Activated naive CD4-positive, alpha-beta T cell treated with anti-CD3 and anti-CD28 coated beads for 36 hours (primary cell): Measurements from ENCODE around the gene ZNF407. TPM values are rescaled to one million over a fixed set of nuclear protein-coding genes. Genes with fewer than 3 reads are reported as not detected.

Experiments
- CTCF ChIA-PET: fragments of 350-600 bp; sonication (Branson Sonifier 250); formaldehyde crosslinking; loops from one replicate; lab custom pipeline; 2021; ENCODE audit warnings: antibody characterized with exemption; lab: Charles Lee
- DNase-seq: peaks from one replicate; pipeline ENCODE4 v3.0.0-alpha.2; 2020
- H3K27ac Mint-ChIP-seq: one replicate; pipeline ENCODE4 v1.8.0; 2021; ENCODE audit warnings: mild to moderate bottlenecking, mixed read lengths
- H3K27me3 Mint-ChIP-seq: one replicate; pipeline ENCODE4 v1.8.0; 2021; ENCODE audit warnings: low read depth, mixed read lengths
- H3K36me3 Mint-ChIP-seq: one replicate; pipeline ENCODE4 v1.8.0; 2021; ENCODE audit warnings: low read depth, mixed read lengths
- H3K4me1 Mint-ChIP-seq: one replicate; pipeline ENCODE4 v1.8.0; 2021; ENCODE audit warnings: low read depth, mixed read lengths
- H3K4me3 Mint-ChIP-seq: one replicate; pipeline ENCODE4 v1.8.0; 2021; ENCODE audit warnings: mild to moderate bottlenecking, moderate library complexity, mixed read lengths
- H3K9me3 Mint-ChIP-seq: one replicate; pipeline ENCODE4 v1.8.0; 2021; ENCODE audit warnings: mixed read lengths
- intact Hi-C: fragments of 100-400 bp; cut with micrococcal nuclease; formaldehyde crosslinking; loops from one replicate; pipeline ENCODE4 v1.15.1; 2023
- total RNA-seq, 2 experiments: library from RNA; stranded (reverse); gene quantifications; one replicate each; pipeline ENCODE4 v1.2.3, GENCODE V29; 2021

ZNF407 gene
- total RNA-seq, 2 experiments from 2014 or later: 9.8 to 9.9 TPM

- H3K36me3 Mint-ChIP-seq: no peaks in the 10 kb centered on the region
- H3K9me3 Mint-ChIP-seq: no peaks in the 10 kb centered on the region
- no peak for DNase-seq
- no peak overlapping the region for H3K27ac Mint-ChIP-seq
- no peaks in the 10 kb centered on the region for H3K27me3 Mint-ChIP-seq
- H3K4me3 Mint-ChIP-seq: no peak overlapping the region
- CTCF ChIA-PET: no interaction called here
- intact Hi-C loops: no loop called here
- H3K4me1 Mint-ChIP-seq: no peaks in the 10 kb centered on the region
These were observed 263.5 kb downstream of the ZNF407 start for GRCh38 chr18:74861154-74861553.

GRCh38 chr18:74862094-74862493, 264.4 kb downstream of the ZNF407 start:
- Mint-ChIP-seq H3K27me3 (no peaks in the 10 kb centered on the region), H3K4me1 (no peaks in the 10 kb centered on the region), H3K27ac (no peak overlapping the region), H3K9me3 (no peaks in the 10 kb centered on the region), H3K36me3 (no peaks in the 10 kb centered on the region), H3K4me3 (no peak overlapping the region)
- intact Hi-C loops: no loop called here
- CTCF ChIA-PET: interaction anchor here (0.6 kb wide), 2 partner anchors 13 to 276 kb away, joined by 4 to 5 read pairs; no protein-coding TSS in a partner anchor
- no peak for DNase-seq

DNA sequence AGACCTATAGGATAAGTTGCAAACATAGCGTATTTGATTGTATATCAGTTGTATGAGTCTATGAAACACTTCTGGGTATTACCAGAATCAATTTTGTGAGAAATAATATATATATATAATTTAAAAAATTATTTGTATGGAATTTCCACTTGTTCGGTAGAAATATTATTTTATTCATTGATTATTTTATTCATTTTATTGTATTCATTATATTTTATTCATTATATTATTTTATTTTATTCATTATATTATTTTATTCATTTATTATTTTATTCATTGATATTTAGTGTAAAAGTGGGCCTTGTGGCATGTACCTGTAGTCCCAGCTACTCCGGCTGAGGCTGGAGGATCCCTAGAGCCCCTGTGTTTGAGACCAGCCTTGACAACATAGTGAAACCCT, 268.9 kb downstream of the ZNF407 start:
- peaks cover 6% of the 10 kb centered on the region for H3K4me1 Mint-ChIP-seq
- H3K36me3 Mint-ChIP-seq: no peaks in the 10 kb centered on the region
- no peak overlapping the region for H3K4me3 Mint-ChIP-seq
- H3K9me3 Mint-ChIP-seq: no peaks in the 10 kb centered on the region
- no peak overlapping the region for H3K27ac Mint-ChIP-seq
- DNase-seq: no peak
- no peaks in the 10 kb centered on the region for H3K27me3 Mint-ChIP-seq
- intact Hi-C loops: no loop called here
- CTCF ChIA-PET: no interaction called here

- no peak for DNase-seq
- H3K9me3 Mint-ChIP-seq: no peaks in the 10 kb centered on the region
- CTCF ChIA-PET: no interaction called here
- H3K4me3 Mint-ChIP-seq: no peak overlapping the region
- H3K36me3 Mint-ChIP-seq: no peaks in the 10 kb centered on the region
- intact Hi-C loops: no loop called here
- no peak overlapping the region for H3K27ac Mint-ChIP-seq
- no peaks in the 10 kb centered on the region for H3K27me3 Mint-ChIP-seq
- peaks cover 6% of the 10 kb centered on the region for H3K4me1 Mint-ChIP-seq
These were observed 270.8 kb downstream of the ZNF407 start for GRCh38 chr18:74868461-74868860.

DNA sequence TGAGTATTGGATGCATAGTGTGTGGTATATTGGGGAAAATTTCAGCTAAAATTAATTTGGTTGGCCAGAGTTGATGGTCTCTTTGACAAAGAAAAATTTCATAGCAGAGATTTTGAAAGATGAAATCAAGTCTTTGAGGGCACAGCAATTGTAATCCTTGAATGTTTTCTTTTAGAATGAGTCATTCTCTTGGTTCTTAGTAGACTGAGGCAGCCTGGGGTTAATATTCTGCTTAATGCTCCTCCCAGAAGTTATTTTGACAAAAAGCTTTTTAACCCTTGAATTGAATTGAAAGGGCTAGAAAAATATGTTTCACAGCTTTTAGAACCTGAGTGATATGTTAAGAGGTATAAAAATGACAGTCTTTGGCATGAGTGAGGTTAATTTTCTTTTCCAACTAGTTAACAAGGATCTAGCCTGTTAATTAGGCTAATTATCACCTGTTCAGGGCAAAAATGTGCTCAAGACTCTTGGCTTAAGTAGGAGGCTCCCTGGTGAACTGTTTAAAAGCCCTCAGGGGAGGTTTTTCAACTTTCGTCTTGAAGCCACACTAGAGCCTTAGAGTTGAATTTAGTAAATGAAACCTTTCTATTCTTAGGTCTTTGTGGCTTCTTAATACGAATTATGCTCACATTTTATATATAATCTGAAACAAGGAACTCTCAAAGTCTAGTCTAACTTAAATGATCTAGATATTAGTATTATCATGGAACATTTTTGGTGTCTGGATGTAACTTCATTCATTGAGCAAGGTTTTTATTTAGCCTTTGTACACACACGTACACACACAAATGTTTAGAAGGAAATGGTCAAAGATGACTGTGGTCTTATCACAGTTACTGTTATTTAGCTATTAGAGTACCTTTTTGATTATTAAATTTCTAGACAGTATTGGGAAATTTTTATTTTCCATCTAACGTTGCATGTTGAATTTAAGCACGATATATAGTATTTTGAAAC, 272.5 kb downstream of the ZNF407 start:
- H3K27me3 Mint-ChIP-seq: no peaks in the 10 kb centered on the region
- intact Hi-C loops: no loop called here
- peaks cover 6% of the 10 kb centered on the region for H3K4me1 Mint-ChIP-seq
- no peaks in the 10 kb centered on the region for H3K36me3 Mint-ChIP-seq
- no peak for DNase-seq
- H3K4me3 Mint-ChIP-seq: no peak overlapping the region
- no peak overlapping the region for H3K27ac Mint-ChIP-seq
- H3K9me3 Mint-ChIP-seq: no peaks in the 10 kb centered on the region
- CTCF ChIA-PET: no interaction called here

GRCh38 chr18:74870950-74871349, 273.3 kb downstream of the ZNF407 start:
- peaks cover 6% of the 10 kb centered on the region for H3K4me1 Mint-ChIP-seq
- DNase-seq: no peak
- intact Hi-C loops: loop anchor here (1.0 kb wide), 1 partner anchor 12 kb away; no protein-coding TSS in a partner anchor
- H3K27me3 Mint-ChIP-seq: no peaks in the 10 kb centered on the region
- no peaks in the 10 kb centered on the region for H3K9me3 Mint-ChIP-seq
- CTCF ChIA-PET: no interaction called here
- H3K4me3 Mint-ChIP-seq: no peak overlapping the region
- no peak overlapping the region for H3K27ac Mint-ChIP-seq
- no peaks in the 10 kb centered on the region for H3K36me3 Mint-ChIP-seq

DNA sequence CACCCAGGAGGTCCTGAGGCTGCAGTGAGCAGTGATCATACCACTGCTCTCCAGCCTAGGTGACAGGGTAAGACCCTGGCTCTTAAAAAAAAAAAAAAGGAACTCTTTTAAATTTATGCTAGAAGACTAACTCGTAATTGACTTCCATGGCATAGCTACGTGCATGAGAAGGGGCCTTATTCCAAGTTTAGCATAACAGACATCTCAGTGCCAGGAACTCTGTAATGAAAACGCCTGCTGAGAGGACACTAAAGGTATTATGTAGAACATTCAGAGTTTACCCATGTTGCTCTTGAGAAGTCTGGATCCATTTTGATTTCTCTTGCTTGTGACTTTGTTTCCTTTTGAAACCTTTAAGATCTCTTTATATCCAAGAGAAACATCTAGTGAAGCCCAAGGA, 276.0 kb downstream of the ZNF407 start:
- no peaks in the 10 kb centered on the region for H3K27me3 Mint-ChIP-seq
- intact Hi-C loops: no loop called here
- H3K4me3 Mint-ChIP-seq: no peak overlapping the region
- H3K27ac Mint-ChIP-seq: no peak overlapping the region
- CTCF ChIA-PET: interaction anchor here (0.6 kb wide), 1 partner anchor 55 kb away, joined by 4 read pairs; no protein-coding TSS in a partner anchor
- H3K9me3 Mint-ChIP-seq: no peaks in the 10 kb centered on the region
- no peak for DNase-seq
- H3K4me1 Mint-ChIP-seq: peaks cover 6% of the 10 kb centered on the region
- H3K36me3 Mint-ChIP-seq: no peaks in the 10 kb centered on the region

DNA sequence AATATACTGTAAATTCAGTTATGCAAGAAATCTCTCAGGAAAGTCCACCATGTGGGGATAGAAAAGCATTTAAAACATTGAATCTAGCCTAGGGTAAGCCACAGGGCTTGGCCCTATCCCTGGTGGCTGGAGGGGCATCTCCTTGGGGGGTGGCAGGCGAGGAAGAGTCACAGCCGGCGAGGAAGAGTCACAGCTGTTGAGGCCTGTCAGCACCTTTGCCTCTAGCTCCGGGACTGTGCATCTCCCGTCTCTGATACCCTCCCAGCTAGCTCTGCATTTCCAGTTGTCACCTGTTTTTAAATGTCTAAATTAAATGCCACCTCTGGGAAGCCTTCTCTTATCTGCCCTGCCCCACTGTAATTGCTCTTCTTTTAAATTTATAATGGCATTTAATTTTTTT, 276.7 kb downstream of the ZNF407 start:
- CTCF ChIA-PET: no interaction called here
- DNase-seq: no peak
- H3K27ac Mint-ChIP-seq: no peak overlapping the region
- no peak overlapping the region for H3K4me3 Mint-ChIP-seq
- H3K36me3 Mint-ChIP-seq: peaks cover 2% of the 10 kb centered on the region
- H3K4me1 Mint-ChIP-seq: peaks cover 6% of the 10 kb centered on the region
- H3K27me3 Mint-ChIP-seq: no peaks in the 10 kb centered on the region
- no peaks in the 10 kb centered on the region for H3K9me3 Mint-ChIP-seq
- intact Hi-C loops: no loop called here

GRCh38 chr18:74876630-74877243, 279.1 kb downstream of the ZNF407 start:
- no peak overlapping the region for H3K27ac Mint-ChIP-seq
- no peak for DNase-seq
- no peaks in the 10 kb centered on the region for H3K9me3 Mint-ChIP-seq
- no peaks in the 10 kb centered on the region for H3K4me1 Mint-ChIP-seq
- intact Hi-C loops: no loop called here
- H3K27me3 Mint-ChIP-seq: no peaks in the 10 kb centered on the region
- CTCF ChIA-PET: interaction anchor here (1.6 kb wide), 1 partner anchor 20 kb away, joined by 4 read pairs; no protein-coding TSS in a partner anchor
- H3K4me3 Mint-ChIP-seq: no peak overlapping the region
- peaks cover 11% of the 10 kb centered on the region for H3K36me3 Mint-ChIP-seq

DNA sequence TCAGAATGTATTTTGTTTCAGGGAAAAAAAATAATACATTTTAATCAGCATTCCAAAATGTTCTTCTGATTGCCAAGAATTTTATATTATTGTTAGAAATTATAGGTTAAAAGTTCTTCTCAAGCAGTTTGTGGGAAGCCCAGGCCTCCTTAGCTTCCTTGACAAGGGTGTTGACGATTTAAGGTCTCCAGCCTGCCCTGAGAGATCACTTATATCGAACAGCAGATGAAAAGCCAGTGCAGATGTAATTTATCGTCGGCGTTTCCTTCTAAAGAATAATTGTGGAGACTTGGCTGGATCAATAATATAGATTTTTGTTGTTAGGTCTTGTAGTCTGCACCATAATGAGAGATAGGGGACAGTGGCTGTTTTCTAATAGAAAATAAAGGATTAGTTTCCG, 280.6 kb downstream of the ZNF407 start:
- DNase-seq: no peak
- Mint-ChIP-seq H3K4me3 (no peak overlapping the region), H3K4me1 (no peaks in the 10 kb centered on the region), H3K27me3 (no peaks in the 10 kb centered on the region), H3K27ac (no peak overlapping the region), H3K36me3 (peaks cover 13% of the 10 kb centered on the region), H3K9me3 (no peaks in the 10 kb centered on the region)
- intact Hi-C loops: no loop called here
- CTCF ChIA-PET: interaction anchor here (1.6 kb wide), 1 partner anchor 19 kb away, joined by 4 read pairs; no protein-coding TSS in a partner anchor

GRCh38 chr18:74880706-74881278, 283.1 kb downstream of the ZNF407 start:
- CTCF ChIA-PET: no interaction called here
- H3K4me1 Mint-ChIP-seq: no peaks in the 10 kb centered on the region
- H3K4me3 Mint-ChIP-seq: no peak overlapping the region
- DNase-seq: no peak
- no peaks in the 10 kb centered on the region for H3K9me3 Mint-ChIP-seq
- intact Hi-C loops: no loop called here
- H3K27ac Mint-ChIP-seq: no peak overlapping the region
- peaks cover 16% of the 10 kb centered on the region for H3K36me3 Mint-ChIP-seq
- H3K27me3 Mint-ChIP-seq: no peaks in the 10 kb centered on the region

DNA sequence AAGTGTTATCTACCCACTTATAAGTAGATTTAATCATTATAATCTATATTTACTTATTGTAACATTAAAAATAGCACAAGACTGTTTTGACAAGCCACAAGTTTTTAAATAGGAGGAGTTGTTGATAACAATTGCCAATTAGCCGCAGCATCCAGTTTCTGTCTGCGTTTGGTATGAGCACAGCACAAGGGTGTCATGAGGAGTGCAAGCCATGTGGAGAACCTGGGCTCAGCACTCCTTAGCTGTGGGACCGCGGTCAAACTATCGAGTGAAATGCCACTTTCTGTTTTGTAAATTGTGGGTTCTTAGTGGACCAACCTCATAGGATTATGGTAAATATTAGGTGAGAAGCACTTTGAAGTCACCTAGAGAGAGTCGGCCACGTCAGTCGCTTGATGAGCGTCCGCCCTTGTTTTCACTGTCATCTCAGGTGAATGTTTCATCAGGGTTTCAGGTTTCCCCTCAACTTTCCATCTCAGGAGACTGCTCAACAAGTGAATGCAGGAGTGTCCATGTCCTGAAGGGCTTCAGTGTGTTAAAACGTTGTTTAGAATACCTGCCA, 294.5 kb downstream of the ZNF407 start:
- peaks cover 2% of the 10 kb centered on the region for H3K4me1 Mint-ChIP-seq
- H3K4me3 Mint-ChIP-seq: no peak overlapping the region
- H3K9me3 Mint-ChIP-seq: no peaks in the 10 kb centered on the region
- H3K27ac Mint-ChIP-seq: no peak overlapping the region
- DNase-seq: no peak
- H3K36me3 Mint-ChIP-seq: peaks cover 9% of the 10 kb centered on the region
- CTCF ChIA-PET: no interaction called here
- intact Hi-C loops: no loop called here
- no peaks in the 10 kb centered on the region for H3K27me3 Mint-ChIP-seq
